DMS 273 (cell line): ENCODE data around the gene FCHO2.
"Not testable (repeated sequence)": the region's sequence is repeated elsewhere in the genome, so short reads cannot be mapped to it uniquely, and the experiment has no call there.

Experiments
- DNase-seq: peaks from one replicate; lab custom pipeline; 2025; ENCODE audit not compliant: unreplicated experiment; lab: John Stamatoyannopoulos, UW

The FCHO2 gene

DNA sequence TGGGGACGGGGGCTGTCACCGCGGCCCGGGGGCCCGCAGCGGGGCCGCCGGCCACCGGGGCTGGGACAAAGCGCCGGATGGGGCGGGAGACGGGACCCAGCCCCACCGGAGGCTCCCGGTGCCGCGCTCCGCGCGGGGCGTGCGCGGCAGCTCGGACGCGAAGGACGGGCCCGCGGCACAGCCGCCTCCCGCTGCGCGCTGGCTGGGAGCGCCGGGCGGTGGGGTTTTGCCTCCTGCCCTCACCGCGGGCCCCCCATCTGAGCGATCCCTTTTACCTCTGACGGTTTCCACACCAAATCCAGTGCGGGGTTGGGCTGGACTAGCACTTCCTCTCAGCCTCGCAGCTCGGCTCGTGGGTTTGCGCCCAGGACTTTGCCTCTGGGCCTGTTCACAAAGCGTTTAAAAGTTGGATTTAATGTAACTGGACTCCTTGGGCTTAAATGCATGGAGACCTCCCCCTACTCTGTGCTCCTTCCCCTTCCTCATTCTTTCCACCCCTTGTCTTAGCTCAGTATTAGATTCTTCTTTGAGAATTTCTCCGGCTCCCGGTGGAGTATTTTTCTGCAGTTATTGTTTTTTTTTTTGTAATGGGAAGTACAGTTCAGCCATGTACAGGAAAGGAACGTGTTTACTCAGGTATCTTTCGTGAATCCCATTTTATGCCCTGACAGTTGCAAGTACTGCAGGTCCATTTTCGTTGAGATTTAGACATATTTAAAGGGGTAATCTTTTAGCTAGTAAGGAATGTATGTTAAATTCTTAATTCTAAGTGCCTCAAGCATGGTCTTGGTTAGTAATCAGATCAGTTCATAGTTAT is 691 bp downstream of the FCHO2 start:
- peak; percentile 81 for DNase-seq

DNA sequence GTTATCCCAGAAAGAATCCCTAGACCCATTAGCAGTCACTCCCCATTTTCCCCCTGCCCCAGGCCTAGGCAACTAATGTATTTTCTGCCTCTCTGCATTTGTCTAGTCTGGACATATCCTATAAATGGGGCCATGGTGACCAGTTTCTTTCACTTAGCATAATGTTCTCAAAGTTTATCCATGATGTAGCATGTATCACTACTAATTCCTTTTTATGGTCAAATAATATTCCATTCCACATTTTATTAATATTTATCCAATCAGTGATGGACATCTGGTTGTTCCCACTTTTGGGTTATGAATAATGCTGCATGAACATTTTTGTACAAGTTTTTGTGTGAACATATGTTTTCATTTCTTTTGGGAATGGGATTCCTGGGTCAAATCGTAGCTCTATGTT is 1.5 kb downstream of the FCHO2 start:
- no peak for DNase-seq

- DNase-seq = no peak
These were observed 3.4 kb downstream of the FCHO2 start for GRCh38 chr5:72959257-72959656.

- DNase-seq = not testable (repeated sequence)
These were observed 18.6 kb downstream of the FCHO2 start for GRCh38 chr5:72974481-72974880.

DNA sequence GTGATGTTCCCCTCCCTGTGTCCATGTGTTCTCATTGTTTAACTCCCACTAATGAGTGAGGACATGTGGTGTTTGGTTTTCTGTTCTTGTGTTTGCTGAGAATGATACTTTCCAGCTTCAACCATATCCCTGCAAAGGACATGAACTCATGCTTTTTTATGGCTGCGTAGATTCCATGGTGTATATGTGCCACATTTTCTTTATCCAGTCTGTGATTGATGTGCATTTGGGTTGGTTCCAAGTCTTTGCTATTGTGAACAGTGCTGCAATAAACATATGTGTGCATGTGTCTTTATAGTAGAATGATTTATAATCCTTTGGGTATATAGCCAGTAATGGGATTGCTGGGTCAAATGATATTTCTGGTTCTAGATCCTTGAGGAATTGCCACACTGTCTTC is 21.0 kb downstream of the FCHO2 start:
- DNase-seq = not testable (repeated sequence)

DNA sequence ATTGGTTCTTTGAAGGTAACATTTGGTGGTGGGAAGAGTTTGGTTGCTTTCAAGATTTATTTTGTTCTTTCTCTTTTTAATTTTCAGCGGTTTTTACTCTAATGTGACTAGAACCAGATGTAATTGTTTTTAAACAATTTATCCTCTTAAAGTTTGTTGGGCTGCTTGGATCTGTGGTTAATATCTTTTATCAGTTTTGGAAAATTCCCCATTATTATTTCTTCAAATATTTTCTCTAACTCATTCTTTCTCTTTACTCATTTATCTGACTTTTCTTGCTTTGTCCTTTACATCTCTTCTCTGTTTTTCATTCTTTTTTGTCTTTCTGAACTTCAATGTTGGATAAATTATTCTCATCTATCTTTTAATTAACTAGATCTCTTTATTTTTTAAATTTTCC is 29.9 kb downstream of the FCHO2 start:
- no peak for DNase-seq

- DNase-seq = no peak
These were observed 32.9 kb downstream of the FCHO2 start for GRCh38 chr5:72988769-72989168.

GRCh38 chr5:72991394-72991793 is 35.6 kb downstream of the FCHO2 start:
- DNase-seq = no peak

DNA sequence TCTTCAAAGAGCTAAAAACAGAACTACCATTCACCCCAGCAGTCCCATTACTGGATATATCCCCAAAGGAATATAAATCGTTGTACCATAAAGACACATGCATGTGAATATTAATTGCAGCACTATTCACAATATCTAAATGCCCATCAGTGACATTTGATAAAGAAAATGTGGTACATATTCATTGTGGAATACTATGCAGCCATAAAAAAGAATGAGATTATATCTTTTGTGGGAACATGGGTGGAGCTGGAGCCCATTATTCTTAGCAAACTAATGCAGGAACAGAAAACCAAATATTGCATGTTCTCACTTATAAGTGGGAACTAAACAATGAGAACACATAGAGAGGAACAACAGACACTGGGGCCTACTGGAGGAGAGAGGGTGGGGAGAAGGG is 38.7 kb downstream of the FCHO2 start:
- DNase-seq = no peak

DNA sequence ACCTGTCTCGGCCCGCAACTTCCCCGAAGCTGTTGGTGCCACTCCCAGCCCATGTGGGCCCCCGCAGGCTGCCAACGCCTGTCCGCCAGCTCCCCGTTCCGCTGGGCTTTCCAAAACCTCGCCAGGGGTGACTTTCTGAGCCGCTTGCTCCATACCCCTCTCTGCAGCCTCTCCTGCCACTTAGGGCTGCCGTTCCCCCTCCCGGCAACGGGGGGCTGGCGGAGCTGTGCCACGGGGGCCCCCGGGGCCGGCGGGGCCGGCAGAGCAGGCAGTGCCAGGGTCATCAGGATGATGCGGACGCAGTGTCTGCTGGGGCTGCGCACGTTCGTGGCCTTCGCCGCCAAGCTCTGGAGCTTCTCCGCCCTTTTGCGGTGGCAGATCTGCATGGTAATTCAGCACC is 40.8 kb downstream of the FCHO2 start:
- DNase-seq = no peak

- no peak for DNase-seq
These were observed 44.1 kb downstream of the FCHO2 start for GRCh38 chr5:72999916-73000315.

- no peak for DNase-seq
These were observed 50.0 kb downstream of the FCHO2 start for GRCh38 chr5:73005886-73006285.

DNA sequence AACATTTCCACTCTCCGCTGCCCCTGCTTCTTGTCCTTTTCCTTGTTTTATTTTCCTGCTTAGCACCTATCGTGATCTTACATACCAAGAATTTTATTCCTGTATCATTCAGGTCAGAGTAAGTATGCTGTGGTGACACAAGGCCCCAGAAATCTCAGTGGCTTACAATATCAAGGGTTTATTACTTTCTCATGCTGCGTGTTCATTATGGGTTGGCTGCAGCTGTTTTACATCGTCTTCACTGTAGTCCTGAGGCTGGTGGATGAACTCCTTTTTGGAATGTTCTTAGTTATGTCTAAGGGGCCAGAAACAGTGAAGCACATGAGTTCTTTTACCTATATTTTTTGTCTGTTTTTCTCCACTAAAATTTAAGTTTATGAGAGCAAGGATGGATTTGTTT is 51.2 kb downstream of the FCHO2 start:
- DNase-seq = no peak

GRCh38 chr5:73008831-73009230 is 53.0 kb downstream of the FCHO2 start:
- no peak for DNase-seq

GRCh38 chr5:73011612-73012011 is 55.8 kb downstream of the FCHO2 start:
- not testable (repeated sequence) for DNase-seq

- DNase-seq = no peak
These were observed 63.1 kb downstream of the FCHO2 start for GRCh38 chr5:73018892-73019291.

DNA sequence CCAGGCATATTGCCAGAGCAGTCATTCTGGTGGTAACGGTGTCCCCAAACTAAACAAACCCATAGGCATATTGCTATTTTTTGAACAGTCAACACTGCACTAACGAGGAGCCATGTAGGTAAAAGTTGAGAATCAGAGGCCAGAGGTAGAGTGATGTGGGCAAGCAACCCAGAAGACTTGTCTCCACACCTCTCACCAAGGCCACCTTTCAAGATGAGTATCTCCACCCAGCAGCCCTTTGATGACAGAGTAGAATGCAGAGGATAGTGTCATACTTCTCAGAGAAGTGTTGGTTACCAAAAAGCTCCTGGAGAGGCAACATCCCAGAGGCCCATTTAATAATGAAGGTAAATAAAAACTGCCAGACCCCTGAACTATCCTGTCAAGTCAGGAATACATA is 63.9 kb downstream of the FCHO2 start:
- DNase-seq = no peak

- DNase-seq = no peak
These were observed 66.8 kb downstream of the FCHO2 start for GRCh38 chr5:73022471-73023169.

DNA sequence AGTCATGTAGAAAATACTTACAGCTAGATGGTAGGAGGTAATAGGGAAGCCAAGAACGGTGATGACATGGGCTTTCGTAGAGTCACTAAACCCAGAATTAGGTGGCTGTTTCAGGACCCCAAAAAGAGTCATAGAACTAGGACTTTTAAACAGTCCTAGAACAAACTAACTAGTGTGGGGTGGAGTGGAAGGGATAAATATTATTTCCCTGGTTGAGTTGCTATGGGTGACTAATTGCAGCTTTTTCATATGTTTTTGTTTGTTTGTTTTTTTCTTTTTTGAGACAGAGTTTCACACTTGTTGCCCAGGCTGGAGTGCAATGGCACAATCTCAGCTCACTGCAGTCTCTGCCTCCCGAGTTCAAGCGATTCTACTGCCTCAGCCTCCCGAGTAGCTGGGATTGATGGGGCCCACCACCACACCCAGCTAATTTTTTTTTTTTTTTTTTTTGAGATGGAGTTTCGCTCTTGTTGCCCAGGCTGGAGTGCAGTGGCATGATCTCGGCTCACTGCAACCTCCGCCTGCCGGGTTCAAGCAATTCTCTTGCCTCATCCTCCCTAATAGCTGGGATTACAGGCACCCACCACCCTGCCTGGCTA is 69.2 kb downstream of the FCHO2 start:
- DNase-seq = not testable (repeated sequence)

DNA sequence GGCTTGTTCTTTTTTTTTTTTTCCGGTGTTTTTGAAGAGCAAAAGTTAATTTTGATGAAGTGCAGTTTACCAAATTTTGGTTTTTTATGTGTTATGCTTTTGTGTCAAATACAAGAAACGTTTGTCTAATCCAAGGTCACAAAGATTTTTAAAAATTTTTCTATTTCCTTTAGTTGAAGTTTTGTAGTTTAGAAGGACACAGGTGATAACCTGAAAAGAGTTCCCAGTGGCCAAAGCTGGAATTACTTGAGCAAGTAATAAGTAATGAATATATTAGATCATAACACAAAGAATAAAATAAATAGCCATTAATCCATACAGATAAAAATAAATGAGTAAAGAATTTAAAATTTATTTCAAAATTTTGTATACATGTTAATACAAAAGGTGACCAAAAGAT is 71.5 kb downstream of the FCHO2 start:
- DNase-seq = peak; percentile 31

- no peak for DNase-seq
These were observed 72.0 kb downstream of the FCHO2 start for GRCh38 chr5:73027816-73028215.

GRCh38 chr5:73028991-73029595 is 73.3 kb downstream of the FCHO2 start:
- no peak for DNase-seq
